ENCODE results near the gene MUC21. TPM values are rescaled to one million over a fixed set of nuclear protein-coding genes. Genes with fewer than 3 reads are reported as not detected.

MUC21 gene
- not detected in 2 replicates for total RNA-seq

DNA sequence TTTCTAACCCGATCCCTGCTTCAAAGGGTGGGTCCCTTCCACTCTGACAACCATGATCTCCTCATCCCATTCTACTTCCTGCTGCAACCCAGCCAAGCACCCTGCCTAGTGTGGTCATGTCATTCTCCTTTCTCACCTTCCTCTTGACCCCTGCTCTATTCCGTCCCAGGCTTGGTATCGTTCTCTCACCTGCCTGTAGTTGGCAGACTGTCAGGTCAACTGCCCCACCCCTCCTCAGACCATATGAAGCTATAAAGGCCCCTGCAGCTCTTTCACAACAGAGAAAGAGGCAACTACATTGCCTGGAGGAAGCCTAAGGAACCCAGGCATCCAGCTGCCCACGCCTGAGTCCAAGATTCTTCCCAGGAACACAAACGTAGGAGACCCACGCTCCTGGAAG, at the start of gene MUC21:
Gene MUC21 (plus strand): TSS at position 280 of the 400 bp plus-strand sequence. CDS start 241 bp downstream, outside the sequence.

GRCh38 chr6:30940361-30940986, 43.0 kb upstream of the MUC21 start, which contains the start of gene MUCL3:
Gene MUCL3 (plus strand): TSS chr6:30940973. CDS start chr6:30941000, 27 bp downstream.

DNA sequence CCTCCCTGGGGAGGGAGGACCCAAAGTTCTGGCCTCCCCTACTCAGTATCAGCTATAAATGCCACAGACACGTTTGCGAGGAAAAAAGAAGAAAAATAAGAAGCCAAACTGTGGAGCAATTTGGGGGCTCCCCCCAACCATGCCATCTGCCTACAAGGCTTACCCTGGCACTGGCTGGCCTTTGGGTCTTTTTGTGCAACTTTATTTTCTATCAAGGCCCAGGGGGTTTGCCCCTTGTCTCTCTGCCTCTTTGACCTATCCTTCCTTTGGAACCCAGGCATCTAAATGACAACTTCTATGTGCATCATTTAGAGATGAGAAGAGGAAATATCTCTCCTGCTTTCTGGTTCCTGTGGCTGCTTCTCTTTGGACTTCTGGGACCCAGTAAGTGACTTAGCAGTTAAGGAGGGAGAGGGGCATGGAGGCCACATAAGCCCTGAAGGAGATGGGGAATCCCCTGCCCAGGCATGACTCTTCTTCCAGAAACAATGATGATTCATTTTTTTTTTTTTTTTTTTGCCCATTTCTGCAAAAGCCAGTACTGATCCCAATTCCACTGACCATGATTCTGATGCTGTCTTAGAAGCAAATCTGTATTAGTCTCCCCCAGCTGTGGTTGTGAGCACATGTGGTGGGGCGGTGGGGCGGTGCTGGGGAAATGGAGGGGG, 27.0 kb downstream of the MUC21 start, which contains the start of gene MUC22:
Gene MUC22 (plus strand): TSS at position 82 of the 668 bp plus-strand sequence. CDS start 233 bp downstream, at position 315.

Other genes with a start within 250 kb of the MUC21 start
- gene FLOT1, start 241.0 kb upstream of the MUC21 start, total RNA-seq, result 127 and 150 TPM in 2 replicates
- 123 and 201 TPM in 2 replicates for gene IER3, start 239.2 kb upstream of the MUC21 start, total RNA-seq
- 55.7 and 224 TPM in 2 replicates for gene DDR1, start 99.2 kb upstream of the MUC21 start, total RNA-seq
- 21.0 and 27.5 TPM in 2 replicates for gene GTF2H4, start 75.5 kb upstream of the MUC21 start, total RNA-seq
- 26.1 and 43.4 TPM in 2 replicates for gene VARS2, start 69.5 kb upstream of the MUC21 start, total RNA-seq
- not detected in 2 replicates for gene SFTA2, start 51.5 kb upstream of the MUC21 start, total RNA-seq
- gene MUCL3, start 42.7 kb upstream of the MUC21 start, total RNA-seq, result not detected in 2 replicates
- not detected in 2 replicates for gene MUC22, start 26.8 kb downstream of the MUC21 start, total RNA-seq
- gene C6orf15, start 128.9 kb downstream of the MUC21 start, total RNA-seq, result 0.13 and 2.0 TPM in 2 replicates
- 0.49 and 1.4 TPM in 2 replicates for gene PSORS1C1, start 131.1 kb downstream of the MUC21 start, total RNA-seq
- 0.25 TPM in 1 of 2 replicates, not detected in the other for gene CDSN, start 136.7 kb downstream of the MUC21 start, total RNA-seq
- not detected in 2 replicates for gene PSORS1C2, start 155.3 kb downstream of the MUC21 start, total RNA-seq
- gene CCHCR1, start 174.1 kb downstream of the MUC21 start, total RNA-seq, result 20.0 and 26.2 TPM in 2 replicates
- gene TCF19, start 174.9 kb downstream of the MUC21 start, total RNA-seq, result 10.9 and 61.3 TPM in 2 replicates
- 4.4 and 7.2 TPM in 2 replicates for gene POU5F1, start 187.0 kb downstream of the MUC21 start, total RNA-seq